ENCODE results near the gene MGMT. TPM values are rescaled to one million over a fixed set of nuclear protein-coding genes. Genes with fewer than 3 reads are reported as not detected.

Gene MGMT
- total and polyA plus RNA-seq, 5 donors from 2014 or later, result 18.7 to 48.0 (median 35.2) TPM

DNA sequence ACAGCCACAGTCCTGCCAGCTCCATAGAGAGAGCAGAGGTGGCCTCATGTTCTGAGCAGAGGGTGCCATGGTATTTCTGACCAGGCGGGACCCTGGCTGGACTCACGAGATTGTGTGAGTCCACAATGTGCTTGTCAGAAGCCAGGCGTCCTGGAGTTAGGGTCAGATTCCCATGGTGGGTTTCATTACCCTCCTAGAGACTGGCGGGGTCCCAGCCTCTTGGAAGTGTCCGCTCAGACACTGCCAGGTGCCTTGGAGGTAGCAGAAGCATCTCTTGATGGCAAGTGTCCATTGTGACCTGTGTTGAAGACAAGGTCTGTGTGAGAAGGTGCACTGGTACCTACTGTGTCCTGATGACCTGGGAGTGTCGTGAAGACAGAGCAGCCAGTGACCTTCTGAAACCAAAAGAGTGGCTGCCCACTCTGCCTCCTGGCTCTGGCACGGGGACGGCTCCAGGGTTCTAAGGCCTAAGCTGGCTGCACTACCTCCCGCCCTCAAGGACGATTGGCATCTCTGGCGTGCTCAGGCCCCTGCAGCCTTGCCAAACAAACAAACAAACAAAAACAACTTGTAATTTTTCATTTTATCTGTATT, 56.8 kb downstream of the MGMT start:
- no peak for ATAC-seq (ENCODE audit: low read depth in 2 of 2)
- Histone ChIP-seq H3K4me3 (ENCODE audit: low read depth, low read length) (no peak overlapping the region), H3K27ac (ENCODE audit: insufficient read depth, low read length, poor library complexity, severe bottlenecking) (no peak overlapping the region), H3K9me3 (ENCODE audit: control insufficient read depth in 2 of 2, low read length in 2 of 2) (no peaks in the 10 kb centered on the region), H3K27me3 (ENCODE audit: control insufficient read depth, insufficient read depth, low read length) (no peaks in the 10 kb centered on the region), H3K36me3 (ENCODE audit: control insufficient read depth, insufficient read depth, low read length) (no peaks in the 10 kb centered on the region), H3K4me1 (ENCODE audit: control insufficient read depth, insufficient read depth, low read length, poor library complexity, severe bottlenecking) (no peaks in the 10 kb centered on the region)
- no peak for DNase-seq
- Mint-ChIP-seq H3K4me1 (peaks cover 5 to 11% (median 8%) of the 10 kb centered on the region in 4 donors), H3K27me3 (no peaks in the 10 kb centered on the region), H3K36me3 (peaks cover 17% of the 10 kb centered on the region), H3K27ac (no peak overlapping the region), H3K9me3 (peaks cover 0 to 2% (median 0%) of the 10 kb centered on the region in 7 donors), H3K4me3 (no peak overlapping the region)

DNA sequence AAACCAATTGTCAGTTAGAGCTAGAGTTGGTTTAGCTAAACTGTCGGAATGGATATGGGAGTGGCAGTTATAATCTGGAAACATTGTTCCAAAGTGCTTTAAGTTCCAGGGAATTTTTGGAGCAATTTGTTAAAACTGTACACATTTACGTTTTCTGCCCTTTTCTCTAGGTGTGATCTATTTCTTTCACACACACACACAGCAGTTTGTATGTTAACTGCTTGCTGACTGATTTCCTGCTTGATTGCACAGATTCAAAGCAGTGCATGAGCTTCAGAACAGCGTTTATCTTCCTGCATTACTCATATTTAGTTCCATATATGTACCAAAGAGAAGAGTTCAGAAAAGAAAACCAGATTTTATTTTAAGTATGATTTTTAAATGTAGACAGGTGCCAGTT, 57.9 kb downstream of the MGMT start:
- Histone ChIP-seq H3K4me1 (ENCODE audit: control insufficient read depth, insufficient read depth, low read length, poor library complexity, severe bottlenecking) (no peaks in the 10 kb centered on the region), H3K36me3 (ENCODE audit: control insufficient read depth, insufficient read depth, low read length) (no peaks in the 10 kb centered on the region), H3K4me3 (ENCODE audit: low read depth, low read length) (no peak overlapping the region), H3K27ac (ENCODE audit: insufficient read depth, low read length, poor library complexity, severe bottlenecking) (no peak overlapping the region), H3K27me3 (ENCODE audit: control insufficient read depth, insufficient read depth, low read length) (no peaks in the 10 kb centered on the region), H3K9me3 (ENCODE audit: control insufficient read depth in 2 of 2, low read length in 2 of 2) (no peaks in the 10 kb centered on the region)
- Mint-ChIP-seq H3K27ac (no peak overlapping the region), H3K27me3 (no peaks in the 10 kb centered on the region), H3K4me3 (no peak overlapping the region), H3K9me3 (peaks cover 0 to 1% (median 0%) of the 10 kb centered on the region in 7 donors), H3K4me1 (peaks cover 5 to 11% (median 10%) of the 10 kb centered on the region in 4 donors), H3K36me3 (peaks cover 16% of the 10 kb centered on the region)
- DNase-seq, result no peak
- no peak for ATAC-seq (ENCODE audit: low read depth in 2 of 2)

DNA sequence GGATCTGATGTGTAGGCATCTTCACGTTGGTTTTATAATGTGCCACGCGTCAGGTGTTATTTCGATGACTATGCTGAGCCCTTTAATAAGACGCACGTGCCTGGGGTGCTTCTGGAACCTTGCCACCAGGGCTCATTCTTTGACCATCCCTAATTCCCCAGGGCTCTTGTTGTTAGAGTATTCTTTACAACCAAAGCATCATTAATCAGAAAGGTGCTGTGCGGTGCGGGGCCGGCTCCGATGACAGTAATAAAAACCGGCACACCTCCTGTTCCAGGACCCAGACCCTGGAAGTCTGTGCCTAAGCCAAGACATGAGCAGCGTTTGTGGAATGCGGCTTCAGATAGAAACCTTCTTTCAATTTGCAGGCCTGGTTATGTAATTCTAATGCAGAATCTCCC, 58.4 kb downstream of the MGMT start:
- Mint-ChIP-seq H3K4me1 (peaks cover 5 to 12% (median 10%) of the 10 kb centered on the region in 4 donors), H3K27ac (no peak overlapping the region), H3K27me3 (no peaks in the 10 kb centered on the region), H3K9me3 (peaks cover 0 to 1% (median 0%) of the 10 kb centered on the region in 7 donors), H3K36me3 (peaks cover 16% of the 10 kb centered on the region), H3K4me3 (no peak overlapping the region)
- Histone ChIP-seq H3K27me3 (ENCODE audit: control insufficient read depth, insufficient read depth, low read length) (no peaks in the 10 kb centered on the region), H3K4me1 (ENCODE audit: control insufficient read depth, insufficient read depth, low read length, poor library complexity, severe bottlenecking) (no peaks in the 10 kb centered on the region), H3K4me3 (ENCODE audit: low read depth, low read length) (no peak overlapping the region), H3K27ac (ENCODE audit: insufficient read depth, low read length, poor library complexity, severe bottlenecking) (no peak overlapping the region), H3K9me3 (ENCODE audit: control insufficient read depth in 2 of 2, low read length in 2 of 2) (no peaks in the 10 kb centered on the region), H3K36me3 (ENCODE audit: control insufficient read depth, insufficient read depth, low read length) (no peaks in the 10 kb centered on the region)
- DNase-seq (no peak), ATAC-seq (ENCODE audit: low read depth in 2 of 2) (no peak)

DNA sequence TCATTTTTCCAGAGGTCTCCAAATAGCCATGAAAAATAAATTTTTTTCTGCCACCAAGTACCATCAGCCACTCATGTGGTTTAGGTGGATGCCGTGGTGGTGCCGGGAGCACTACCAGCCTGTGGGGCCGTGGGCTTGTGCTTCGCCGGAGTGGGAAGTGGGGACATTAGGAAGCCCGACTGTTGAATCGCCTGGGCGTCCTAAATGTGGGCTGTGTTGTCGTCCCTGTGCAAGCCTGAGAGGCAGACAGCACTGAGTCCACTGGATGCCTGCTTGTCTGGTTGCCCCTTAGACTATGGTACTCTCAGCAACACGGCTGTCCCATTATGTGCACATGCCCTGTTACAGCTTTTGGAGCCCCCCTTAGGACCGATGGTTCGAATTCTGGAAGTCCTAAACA, 59.9 kb downstream of the MGMT start:
- peaks cover 5 to 12% (median 11%) of the 10 kb centered on the region in 4 donors for H3K4me1 Mint-ChIP-seq
- peaks cover 0 to 1% (median 0%) of the 10 kb centered on the region in 7 donors for H3K9me3 Mint-ChIP-seq
- Histone ChIP-seq H3K9me3 (ENCODE audit: control insufficient read depth in 2 of 2, low read length in 2 of 2) (no peaks in the 10 kb centered on the region), H3K36me3 (ENCODE audit: control insufficient read depth, insufficient read depth, low read length) (no peaks in the 10 kb centered on the region), H3K27me3 (ENCODE audit: control insufficient read depth, insufficient read depth, low read length) (no peaks in the 10 kb centered on the region), H3K4me1 (ENCODE audit: control insufficient read depth, insufficient read depth, low read length, poor library complexity, severe bottlenecking) (no peaks in the 10 kb centered on the region), H3K4me3 (ENCODE audit: low read depth, low read length) (no peak overlapping the region), H3K27ac (ENCODE audit: insufficient read depth, low read length, poor library complexity, severe bottlenecking) (no peak overlapping the region)
- no peak overlapping the region for H3K4me3 Mint-ChIP-seq
- ATAC-seq (ENCODE audit: low read depth in 2 of 2) (no peak), DNase-seq (no peak)
- no peak overlapping the region for H3K27ac Mint-ChIP-seq
- H3K27me3 Mint-ChIP-seq, result no peaks in the 10 kb centered on the region
- H3K36me3 Mint-ChIP-seq, result peaks cover 16% of the 10 kb centered on the region

DNA sequence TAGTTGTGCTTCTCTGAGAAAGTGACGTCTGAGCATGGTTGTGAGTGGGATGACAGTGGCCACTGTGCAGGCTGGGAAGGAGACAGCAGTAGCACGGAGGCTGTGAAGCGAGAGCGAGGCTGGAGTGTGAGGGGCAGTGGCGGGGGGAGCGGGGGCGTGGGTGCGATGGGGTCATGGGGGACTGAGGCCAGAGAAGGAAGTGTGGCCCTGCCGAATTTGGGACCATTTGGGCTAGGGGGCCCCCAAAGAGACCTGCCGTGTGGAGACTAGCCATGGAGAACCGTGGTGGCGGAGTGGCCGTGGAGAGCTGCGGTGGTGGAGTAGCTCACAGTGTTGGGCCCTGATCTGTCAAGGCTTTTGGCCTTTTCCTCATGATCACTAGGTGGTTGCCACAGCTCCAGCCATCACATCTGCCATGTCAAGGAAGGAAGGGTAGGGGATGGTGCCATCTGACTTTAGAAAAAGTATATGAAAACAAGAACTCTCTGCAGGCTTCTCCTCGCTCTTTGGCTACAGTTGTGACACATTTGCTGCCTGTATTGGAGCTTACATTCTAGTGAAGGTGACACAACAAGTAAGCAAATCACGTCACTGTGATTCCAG, 61.4 kb downstream of the MGMT start:
- H3K9me3 Mint-ChIP-seq, result peaks cover 0 to 1% (median 0%) of the 10 kb centered on the region in 7 donors
- Histone ChIP-seq H3K4me1 (ENCODE audit: control insufficient read depth, insufficient read depth, low read length, poor library complexity, severe bottlenecking) (no peaks in the 10 kb centered on the region), H3K9me3 (ENCODE audit: control insufficient read depth in 2 of 2, low read length in 2 of 2) (no peaks in the 10 kb centered on the region), H3K36me3 (ENCODE audit: control insufficient read depth, insufficient read depth, low read length) (no peaks in the 10 kb centered on the region), H3K4me3 (ENCODE audit: low read depth, low read length) (no peak overlapping the region), H3K27me3 (ENCODE audit: control insufficient read depth, insufficient read depth, low read length) (no peaks in the 10 kb centered on the region), H3K27ac (ENCODE audit: insufficient read depth, low read length, poor library complexity, severe bottlenecking) (no peak overlapping the region)
- H3K36me3 Mint-ChIP-seq, result peaks cover 20% of the 10 kb centered on the region
- H3K27ac Mint-ChIP-seq, result no peak overlapping the region
- H3K4me1 Mint-ChIP-seq, result peaks cover 5 to 19% (median 9%) of the 10 kb centered on the region in 4 donors
- ATAC-seq (ENCODE audit: low read depth in 2 of 2) (no peak), DNase-seq (no peak)
- no peaks in the 10 kb centered on the region for H3K27me3 Mint-ChIP-seq
- no peak overlapping the region for H3K4me3 Mint-ChIP-seq

DNA sequence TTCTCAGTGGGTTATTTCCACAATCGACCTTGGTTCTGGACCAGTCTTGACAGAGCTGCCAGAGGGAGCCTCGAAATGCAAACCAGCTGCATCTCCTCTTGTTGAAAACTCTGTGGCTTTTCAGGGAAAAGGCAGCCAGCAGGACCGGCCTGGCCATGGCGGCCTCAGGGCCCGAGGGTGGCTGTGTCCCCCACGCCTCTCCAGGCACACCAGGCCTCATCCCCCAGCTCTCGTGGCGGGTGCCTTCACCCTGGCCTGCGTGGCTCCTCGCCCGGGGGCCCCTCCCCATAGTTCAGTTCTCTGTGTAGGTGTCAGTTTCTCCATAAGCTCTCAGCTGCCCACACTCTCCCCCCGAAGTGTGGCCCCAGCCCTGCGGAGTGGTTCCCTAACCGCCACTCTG, 63.5 kb downstream of the MGMT start:
- Histone ChIP-seq H3K4me3 (ENCODE audit: low read depth, low read length) (no peak overlapping the region), H3K36me3 (ENCODE audit: control insufficient read depth, insufficient read depth, low read length) (no peaks in the 10 kb centered on the region), H3K27me3 (ENCODE audit: control insufficient read depth, insufficient read depth, low read length) (no peaks in the 10 kb centered on the region), H3K4me1 (ENCODE audit: control insufficient read depth, insufficient read depth, low read length, poor library complexity, severe bottlenecking) (no peaks in the 10 kb centered on the region), H3K9me3 (ENCODE audit: control insufficient read depth in 2 of 2, low read length in 2 of 2) (no peaks in the 10 kb centered on the region), H3K27ac (ENCODE audit: insufficient read depth, low read length, poor library complexity, severe bottlenecking) (no peak overlapping the region)
- Mint-ChIP-seq H3K27ac (no peak overlapping the region), H3K9me3 (no peaks in the 10 kb centered on the region), H3K36me3 (peaks cover 25% of the 10 kb centered on the region), H3K4me3 (no peak overlapping the region), H3K27me3 (no peaks in the 10 kb centered on the region), H3K4me1 (peaks cover 0 to 25% (median 8%) of the 10 kb centered on the region in 4 donors)
- DNase-seq, result no peak
- no peak for ATAC-seq (ENCODE audit: low read depth in 2 of 2)

DNA sequence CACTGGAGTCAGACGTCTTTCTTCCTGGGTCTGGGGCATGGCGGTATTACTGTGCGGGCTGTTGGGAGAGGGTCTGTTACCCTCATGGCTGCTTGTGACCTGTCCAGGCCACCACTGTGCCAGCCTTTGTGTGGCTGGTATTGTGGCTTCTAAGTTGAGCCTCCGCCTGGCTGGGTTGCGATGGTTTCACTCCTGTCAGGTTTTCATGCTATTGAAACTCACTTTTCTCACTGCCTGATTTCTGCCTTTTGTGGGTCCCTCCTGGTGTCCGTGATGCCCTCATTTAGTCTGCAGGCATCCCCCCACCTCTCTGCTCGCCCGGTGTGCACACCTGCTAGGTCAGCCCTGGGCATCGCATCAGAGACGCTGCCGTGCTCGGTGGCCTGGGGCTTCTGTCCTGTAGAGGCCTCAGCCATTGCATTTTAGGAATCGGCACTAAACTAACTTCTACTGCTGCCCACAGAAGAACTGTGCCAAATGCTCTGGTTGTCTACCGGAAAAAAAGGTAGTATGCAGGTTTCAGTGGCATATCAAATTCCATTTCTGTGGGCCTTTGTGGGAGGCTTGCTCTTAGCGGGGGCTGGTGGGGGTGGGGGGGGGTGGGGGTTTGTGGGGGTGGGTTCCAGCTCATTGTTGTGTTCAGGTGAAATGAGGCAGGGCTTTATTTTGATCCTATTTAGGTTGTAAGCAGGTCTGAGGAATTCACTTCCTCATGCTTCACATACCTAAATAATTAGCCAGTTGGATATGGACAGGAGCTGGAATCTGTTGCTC, 64.3 kb downstream of the MGMT start:
- peaks cover 0 to 25% (median 7%) of the 10 kb centered on the region in 4 donors for H3K4me1 Mint-ChIP-seq
- no peak overlapping the region for H3K4me3 ChIP-seq (ENCODE audit: low read depth, low read length)
- no peaks in the 10 kb centered on the region for H3K9me3 Mint-ChIP-seq
- no peak overlapping the region for H3K27ac ChIP-seq (ENCODE audit: insufficient read depth, low read length, poor library complexity, severe bottlenecking)
- H3K27ac Mint-ChIP-seq, result no peak overlapping the region
- ATAC-seq (ENCODE audit: low read depth in 2 of 2), result no peak
- peaks cover 33% of the 10 kb centered on the region for H3K36me3 Mint-ChIP-seq
- no peaks in the 10 kb centered on the region for H3K4me1 ChIP-seq (ENCODE audit: control insufficient read depth, insufficient read depth, low read length, poor library complexity, severe bottlenecking)
- DNase-seq, result no peak
- H3K27me3 ChIP-seq (ENCODE audit: control insufficient read depth, insufficient read depth, low read length), result no peaks in the 10 kb centered on the region
- H3K36me3 ChIP-seq (ENCODE audit: control insufficient read depth, insufficient read depth, low read length), result peaks cover 2% of the 10 kb centered on the region
- H3K4me3 Mint-ChIP-seq, result no peak overlapping the region
- no peaks in the 10 kb centered on the region for H3K27me3 Mint-ChIP-seq
- no peaks in the 10 kb centered on the region for H3K9me3 ChIP-seq (ENCODE audit: control insufficient read depth in 2 of 2, low read length in 2 of 2)
